Measurements from ENCODE around the gene GPR176.

DNA sequence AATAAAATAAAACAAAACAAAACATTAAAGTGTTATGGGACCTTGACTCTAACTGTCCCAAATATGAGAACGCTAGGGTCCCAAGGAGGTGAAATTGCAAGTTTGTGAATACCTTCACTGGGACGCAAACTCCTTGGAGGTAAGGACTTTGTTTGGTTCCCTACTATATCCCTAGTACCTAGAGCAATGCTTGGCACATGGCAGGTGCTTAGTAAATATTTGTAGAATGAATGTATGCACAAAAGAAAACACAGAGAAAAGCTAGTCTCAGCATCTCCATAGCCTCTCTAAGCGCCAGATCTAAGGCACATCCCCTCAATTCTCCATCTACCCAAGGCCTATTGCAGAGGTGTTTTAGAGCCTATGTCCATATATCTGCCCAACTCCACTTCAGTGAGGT, 30.5 kb downstream of the GPR176 start:
- TF ChIP-seq, protein P1, sequence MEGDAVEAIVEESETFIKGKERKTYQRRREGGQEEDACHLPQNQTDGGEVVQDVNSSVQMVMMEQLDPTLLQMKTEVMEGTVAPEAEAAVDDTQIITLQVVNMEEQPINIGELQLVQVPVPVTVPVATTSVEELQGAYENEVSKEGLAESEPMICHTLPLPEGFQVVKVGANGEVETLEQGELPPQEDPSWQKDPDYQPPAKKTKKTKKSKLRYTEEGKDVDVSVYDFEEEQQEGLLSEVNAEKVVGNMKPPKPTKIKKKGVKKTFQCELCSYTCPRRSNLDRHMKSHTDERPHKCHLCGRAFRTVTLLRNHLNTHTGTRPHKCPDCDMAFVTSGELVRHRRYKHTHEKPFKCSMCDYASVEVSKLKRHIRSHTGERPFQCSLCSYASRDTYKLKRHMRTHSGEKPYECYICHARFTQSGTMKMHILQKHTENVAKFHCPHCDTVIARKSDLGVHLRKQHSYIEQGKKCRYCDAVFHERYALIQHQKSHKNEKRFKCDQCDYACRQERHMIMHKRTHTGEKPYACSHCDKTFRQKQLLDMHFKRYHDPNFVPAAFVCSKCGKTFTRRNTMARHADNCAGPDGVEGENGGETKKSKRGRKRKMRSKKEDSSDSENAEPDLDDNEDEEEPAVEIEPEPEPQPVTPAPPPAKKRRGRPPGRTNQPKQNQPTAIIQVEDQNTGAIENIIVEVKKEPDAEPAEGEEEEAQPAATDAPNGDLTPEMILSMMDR (IDR thresholded peaks at IDR 0.05), result no peak
- TF ChIP-seq POLR2A (IDR thresholded peaks at IDR 0.05), result no peak

Measured in thyroid gland (tissue), 4 donors.